DND-41 (cell line): ENCODE results near the gene CLDN15.
"Not testable (repeated sequence)": the region's sequence is repeated elsewhere in the genome, so short reads cannot be mapped to it uniquely, and the experiment has no call there.

ENCODE experiments used
- ATAC-seq: fragments of 200-7000 bp; cut with Tn5 transposase; 3 replicates; pipeline ENCODE4 v1.9.1; 2021; ENCODE audit warnings: low read depth; ENCODE audit not compliant: insufficient read depth
- DNase-seq: peaks from one replicate; pipeline ENCODE4 v3.0.0-alpha.2; 2020
- H2AFZ ChIP-seq: 2 replicates; pipeline ENCODE4 v1.6.0; 2012; ENCODE audit warnings: low read depth, low read length
- H3K27ac ChIP-seq: 2 replicates; pipeline ENCODE4 v1.5.1; 2012; ENCODE audit warnings: low read length, inconsistent platforms
- H3K27me3 ChIP-seq: fragments of 200-600 bp; sonication (generic); 2 replicates; pipeline ENCODE4 v1.6.0; 2012; ENCODE audit warnings: low read length, mild to moderate bottlenecking, inconsistent platforms; ENCODE audit not compliant: insufficient read depth, poor library complexity
- H3K36me3 ChIP-seq: 2 replicates; pipeline ENCODE4 v1.5.1; 2012; ENCODE audit warnings: low read length, inconsistent platforms; ENCODE audit not compliant: insufficient read depth
- H3K4me1 ChIP-seq: 2 replicates; pipeline ENCODE4 v1.5.1; 2012; ENCODE audit warnings: mild to moderate bottlenecking, low read length; ENCODE audit not compliant: insufficient read depth
- H3K4me2 ChIP-seq: 2 replicates; pipeline ENCODE4 v1.6.0; 2012; ENCODE audit warnings: mild to moderate bottlenecking, moderate library complexity, low read length, inconsistent platforms; ENCODE audit not compliant: insufficient read depth
- H3K4me3 ChIP-seq, 2 experiments: fragments of 200-600 bp in 1 of 2; shearing (Covaris generic) in 1 of 2; 2 replicates each; pipeline ENCODE4 v1.5.1; 2012 to 2016; ENCODE audit warnings: inconsistent platforms in 2 of 2, low read length in 2 of 2, mild to moderate bottlenecking in 2 of 2, low read depth in 1 of 2, moderate library complexity in 1 of 2
- H3K79me2 ChIP-seq: 2 replicates; pipeline ENCODE4 v1.6.0; 2012; ENCODE audit warnings: low read length, inconsistent platforms; ENCODE audit not compliant: insufficient read depth
- H3K9ac ChIP-seq: 2 replicates; pipeline ENCODE4 v1.6.0; 2012; ENCODE audit warnings: low read depth, mild to moderate bottlenecking, inconsistent platforms, low read length, moderate library complexity
- H3K9me3 ChIP-seq: 2 replicates; pipeline ENCODE4 v1.5.1; 2012; ENCODE audit warnings: low read length, moderate library complexity, mild to moderate bottlenecking, inconsistent platforms; ENCODE audit not compliant: insufficient read depth, severe bottlenecking
- H4K20me1 ChIP-seq: 2 replicates; pipeline ENCODE4 v1.6.0; 2012; ENCODE audit warnings: low read length; ENCODE audit not compliant: insufficient read depth
- CTCF ChIP-seq: IDR thresholded peaks from 2 replicates; pipeline ENCODE4 v1.5.1; 2012; ENCODE audit warnings: borderline replicate concordance, low read length, moderate library complexity, mild to moderate bottlenecking; ENCODE audit not compliant: poor library complexity, severe bottlenecking; ENCODE audit errors: extremely low read depth
- EZH2 ChIP-seq: IDR thresholded peaks from 3 replicates; pipeline ENCODE4 v1.6.1; 2012; ENCODE audit warnings: borderline replicate concordance, low read depth, mild to moderate bottlenecking, moderate library complexity, low read length, inconsistent platforms; ENCODE audit not compliant: severe bottlenecking

The CLDN15 gene

GRCh38 chr7:101237206-101238067 lies at the start of gene CLDN15:
CLDN15 (minus strand) TSS chr7:101237802; CDS start chr7:101237581, 221 bp downstream.
- no peak within 1 kb of the TSS for H3K27ac ChIP-seq
- H3K4me3 ChIP-seq, result no peak within 1 kb of the TSS
- no peaks in the 10 kb centered on the region for H3K9me3 ChIP-seq
- H3K9ac ChIP-seq, result no peak within 1 kb of the TSS
- H3K4me2 ChIP-seq, result no peak within 1 kb of the TSS
- peaks cover 21% of the 10 kb centered on the region for H4K20me1 ChIP-seq
- no peak within 1 kb of the TSS for H2AFZ ChIP-seq
- ATAC-seq, result no peak
- no peak for DNase-seq
- H3K79me2 ChIP-seq, result peaks cover 9% of the 10 kb centered on the region
- H3K27me3 ChIP-seq, result no peaks in the 10 kb centered on the region
- peaks cover 51% of the 10 kb centered on the region for H3K36me3 ChIP-seq
- no peaks in the 10 kb centered on the region for H3K4me1 ChIP-seq
- TF ChIP-seq CTCF (no peak), EZH2 (no peak)

- H3K4me3 ChIP-seq, result no peak overlapping the region
- H3K27me3 ChIP-seq, result no peaks in the 10 kb centered on the region
- peaks cover 24% of the 10 kb centered on the region for H3K4me1 ChIP-seq
- no peaks in the 10 kb centered on the region for H3K79me2 ChIP-seq
- H3K36me3 ChIP-seq, result no peaks in the 10 kb centered on the region
- H2AFZ ChIP-seq, result 0 out of 2 replicates have a peak overlapping the region, but pooled peaks have one; percentile 31
- no peak overlapping the region for H3K9ac ChIP-seq
- DNase-seq, result no peak
- TF ChIP-seq CTCF, result no peak
- ATAC-seq, result no peak
- H3K27ac ChIP-seq, result no peak overlapping the region
- H4K20me1 ChIP-seq, result no peaks in the 10 kb centered on the region
- H3K4me2 ChIP-seq, result peak overlapping the region; percentile 16; the same call in 1 of the 2 replicates
- H3K9me3 ChIP-seq, result no peaks in the 10 kb centered on the region
Measured at GRCh38 chr7:101287032-101287431, 49.4 kb upstream of the CLDN15 start.

GRCh38 chr7:101285880-101286279 lies 48.3 kb upstream of the CLDN15 start:
- not testable (repeated sequence) for DNase-seq, H4K20me1 ChIP-seq, H3K9ac ChIP-seq, H3K9me3 ChIP-seq, H3K4me2 ChIP-seq, H3K27ac ChIP-seq, H3K36me3 ChIP-seq, H2AFZ ChIP-seq, H3K4me3 ChIP-seq, H3K79me2 ChIP-seq, H3K27me3 ChIP-seq, ATAC-seq
- peaks cover 24% of the 10 kb centered on the region for H3K4me1 ChIP-seq

GRCh38 chr7:101285171-101285570 lies 47.6 kb upstream of the CLDN15 start:
- no peaks in the 10 kb centered on the region for H3K79me2 ChIP-seq
- H3K27me3 ChIP-seq, result no peaks in the 10 kb centered on the region
- H3K4me1 ChIP-seq, result peaks cover 22% of the 10 kb centered on the region
- H4K20me1 ChIP-seq, result no peaks in the 10 kb centered on the region
- no peak overlapping the region for H2AFZ ChIP-seq
- H3K9ac ChIP-seq, result no peak overlapping the region
- no peak overlapping the region for H3K4me3 ChIP-seq
- H3K4me2 ChIP-seq, result no peak overlapping the region
- DNase-seq (no peak), ATAC-seq (no peak)
- TF ChIP-seq CTCF (no peak), EZH2 (no peak)
- no peak overlapping the region for H3K27ac ChIP-seq
- H3K36me3 ChIP-seq, result no peaks in the 10 kb centered on the region
- H3K9me3 ChIP-seq, result no peaks in the 10 kb centered on the region

- ATAC-seq, H4K20me1 ChIP-seq, H3K9me3 ChIP-seq, H3K4me3 ChIP-seq, H3K4me2 ChIP-seq, H3K27me3 ChIP-seq, H2AFZ ChIP-seq, H3K9ac ChIP-seq, H3K4me1 ChIP-seq, H3K36me3 ChIP-seq, DNase-seq, H3K27ac ChIP-seq, H3K79me2 ChIP-seq: not testable (repeated sequence)
Measured at GRCh38 chr7:101280912-101281311, 43.3 kb upstream of the CLDN15 start.
